Calu3 (cell line): ENCODE measurements around the gene CNGA2. TPM values are rescaled to one million over a fixed set of nuclear protein-coding genes. Genes with fewer than 3 reads are reported as not detected.

Experiments
- BruUV-seq: library from RNA; stranded (reverse); fragments of 400-500 nt; replicated peaks from 2 replicates; lab custom pipeline; 2021; lab: Mats Ljungman, UMichigan
- CTCF ChIA-PET: fragments of 300-600 bp; sonication (Branson Sonifier 250); formaldehyde crosslinking; loops from one replicate; lab custom pipeline; 2022; ENCODE audit warnings: antibody characterized with exemption; lab: Charles Lee
- DNase-seq: peaks from one replicate; pipeline ENCODE4 v3.0.0; 2022
- H3K27ac Mint-ChIP-seq: one replicate; pipeline ENCODE4 v1.8.0; 2022; ENCODE audit warnings: mixed read lengths; ENCODE audit not compliant: unreplicated experiment
- H3K27me3 Mint-ChIP-seq: one replicate; pipeline ENCODE4 v1.8.0; 2022; ENCODE audit warnings: mixed read lengths; ENCODE audit not compliant: unreplicated experiment
- H3K36me3 Mint-ChIP-seq: one replicate; pipeline ENCODE4 v1.8.0; 2022; ENCODE audit warnings: mild to moderate bottlenecking, moderate library complexity, mixed read lengths; ENCODE audit not compliant: insufficient read depth, unreplicated experiment
- H3K4me1 Mint-ChIP-seq: one replicate; pipeline ENCODE4 v1.8.0; 2022; ENCODE audit warnings: mild to moderate bottlenecking, low read depth, mixed read lengths; ENCODE audit not compliant: unreplicated experiment
- H3K4me3 Mint-ChIP-seq: one replicate; pipeline ENCODE4 v1.8.0; 2022; ENCODE audit warnings: mild to moderate bottlenecking, low read depth, moderate library complexity, mixed read lengths; ENCODE audit not compliant: unreplicated experiment
- H3K9me3 Mint-ChIP-seq: one replicate; pipeline ENCODE4 v1.8.0; 2022; ENCODE audit warnings: low read depth, mixed read lengths; ENCODE audit not compliant: unreplicated experiment
- intact Hi-C: fragments of 100-400 bp; cut with micrococcal nuclease; formaldehyde crosslinking; loops from one replicate; pipeline ENCODE4 v1.10.0; 2022; ENCODE audit not compliant: unreplicated experiment
- total RNA-seq: library from RNA; stranded (reverse); gene quantifications from 2 replicates; pipeline ENCODE4 v1.2.3, GENCODE V29; 2022
- TF ChIP-seq, protein P1 (sequence below): fragments of 200-600 bp; IDR thresholded peaks from one replicate; pipeline ENCODE4 v1.8.0; 2022; ENCODE audit warnings: antibody characterized with exemption; ENCODE audit not compliant: unreplicated experiment

CNGA2 gene
- total RNA-seq, 1 experiment from 2014 or later, result not detected

GRCh38 chrX:151724563-151725337 is 9.8 kb upstream of the CNGA2 start:
- Mint-ChIP-seq H3K36me3 (no peaks in the 10 kb centered on the region), H3K4me1 (no peaks in the 10 kb centered on the region), H3K27me3 (peaks cover 52% of the 10 kb centered on the region), H3K4me3 (no peak overlapping the region), H3K9me3 (no peaks in the 10 kb centered on the region), H3K27ac (no peak overlapping the region)
- TF ChIP-seq, protein P1, sequence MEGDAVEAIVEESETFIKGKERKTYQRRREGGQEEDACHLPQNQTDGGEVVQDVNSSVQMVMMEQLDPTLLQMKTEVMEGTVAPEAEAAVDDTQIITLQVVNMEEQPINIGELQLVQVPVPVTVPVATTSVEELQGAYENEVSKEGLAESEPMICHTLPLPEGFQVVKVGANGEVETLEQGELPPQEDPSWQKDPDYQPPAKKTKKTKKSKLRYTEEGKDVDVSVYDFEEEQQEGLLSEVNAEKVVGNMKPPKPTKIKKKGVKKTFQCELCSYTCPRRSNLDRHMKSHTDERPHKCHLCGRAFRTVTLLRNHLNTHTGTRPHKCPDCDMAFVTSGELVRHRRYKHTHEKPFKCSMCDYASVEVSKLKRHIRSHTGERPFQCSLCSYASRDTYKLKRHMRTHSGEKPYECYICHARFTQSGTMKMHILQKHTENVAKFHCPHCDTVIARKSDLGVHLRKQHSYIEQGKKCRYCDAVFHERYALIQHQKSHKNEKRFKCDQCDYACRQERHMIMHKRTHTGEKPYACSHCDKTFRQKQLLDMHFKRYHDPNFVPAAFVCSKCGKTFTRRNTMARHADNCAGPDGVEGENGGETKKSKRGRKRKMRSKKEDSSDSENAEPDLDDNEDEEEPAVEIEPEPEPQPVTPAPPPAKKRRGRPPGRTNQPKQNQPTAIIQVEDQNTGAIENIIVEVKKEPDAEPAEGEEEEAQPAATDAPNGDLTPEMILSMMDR, result no peak
- CTCF ChIA-PET, result no interaction called here
- DNase-seq, result no peak
- intact Hi-C loops, result no loop called here
- BruUV-seq, result no TSS peak

- CTCF ChIA-PET, result no interaction called here
- peaks cover 52% of the 10 kb centered on the region for H3K27me3 Mint-ChIP-seq
- H3K27ac Mint-ChIP-seq, result no peak overlapping the region
- TF ChIP-seq, protein P1, result no peak
- no peak for DNase-seq
- H3K4me3 Mint-ChIP-seq, result no peak overlapping the region
- no peaks in the 10 kb centered on the region for H3K36me3 Mint-ChIP-seq
- no peaks in the 10 kb centered on the region for H3K9me3 Mint-ChIP-seq
- no peaks in the 10 kb centered on the region for H3K4me1 Mint-ChIP-seq
- intact Hi-C loops, result no loop called here
- BruUV-seq, result no TSS peak
These were observed 9.3 kb upstream of the CNGA2 start for GRCh38 chrX:151725338-151725614.

- no peaks in the 10 kb centered on the region for H3K9me3 Mint-ChIP-seq
- peaks cover 54% of the 10 kb centered on the region for H3K27me3 Mint-ChIP-seq
- BruUV-seq, result no TSS peak
- no peak overlapping the region for H3K27ac Mint-ChIP-seq
- H3K4me1 Mint-ChIP-seq, result no peaks in the 10 kb centered on the region
- no peaks in the 10 kb centered on the region for H3K36me3 Mint-ChIP-seq
- TF ChIP-seq, protein P1, result no peak
- H3K4me3 Mint-ChIP-seq, result no peak overlapping the region
- CTCF ChIA-PET, result interaction anchor here (0.5 kb wide), 1 partner anchor 23 kb away, joined by 4 read pairs; no protein-coding TSS in a partner anchor
- DNase-seq, result no peak
- intact Hi-C loops, result no loop called here
These were observed 7.8 kb upstream of the CNGA2 start for GRCh38 chrX:151726751-151727150.

GRCh38 chrX:151727346-151727745 is 7.2 kb upstream of the CNGA2 start:
- H3K9me3 Mint-ChIP-seq, result no peaks in the 10 kb centered on the region
- no peak overlapping the region for H3K4me3 Mint-ChIP-seq
- intact Hi-C loops, result no loop called here
- H3K36me3 Mint-ChIP-seq, result no peaks in the 10 kb centered on the region
- BruUV-seq, result no TSS peak
- TF ChIP-seq, protein P1, result no peak
- no peak overlapping the region for H3K27ac Mint-ChIP-seq
- CTCF ChIA-PET, result no interaction called here
- peaks cover 54% of the 10 kb centered on the region for H3K27me3 Mint-ChIP-seq
- no peak for DNase-seq
- no peaks in the 10 kb centered on the region for H3K4me1 Mint-ChIP-seq
